Coronary artery (tissue), 2 donors: ENCODE measurements around the gene NHERF1.

Experiments
- DNase-seq: peaks from one replicate; pipeline ENCODE4 v3.0.0-alpha.2; 2017; ENCODE audit warnings: low spot score
- H3K27ac ChIP-seq, 2 donors: fragments of 200-600 bp; sonication (generic); one replicate each; pipeline ENCODE4 v1.5.1; 2016 to 2019
- H3K4me3 ChIP-seq: fragments of 200-600 bp; sonication (generic); 2 replicates; pipeline ENCODE4 v1.5.1; 2016; ENCODE audit warnings: mild to moderate bottlenecking, moderate library complexity
- CTCF ChIP-seq: fragments of 200-600 bp; sonication (generic); IDR thresholded peaks from one replicate; pipeline ENCODE4 v1.5.1; 2019; ENCODE audit warnings: antibody characterized with exemption

Gene NHERF1

DNA sequence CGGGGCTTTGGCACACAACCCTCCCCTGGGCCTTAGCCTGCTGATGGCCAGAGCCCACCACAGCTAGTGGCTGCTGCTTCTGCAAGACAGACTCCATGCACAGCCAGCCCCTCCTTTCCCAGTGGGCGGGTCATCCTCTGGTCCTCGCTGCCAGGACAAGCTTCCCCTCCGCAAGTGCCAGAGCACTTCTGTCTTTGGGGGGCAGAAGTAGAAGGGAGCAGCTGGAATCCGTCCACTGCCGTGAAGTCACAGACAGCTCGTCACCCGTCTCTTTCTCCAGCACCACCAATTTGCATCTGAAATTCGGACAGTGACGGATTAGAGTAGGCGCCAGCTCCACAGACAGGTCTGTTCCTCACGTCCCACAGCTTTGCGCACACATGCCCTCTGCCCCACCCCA, 59.0 kb downstream of the NHERF1 start:
- no peak for TF ChIP-seq CTCF
- no peak overlapping the region for H3K4me3 ChIP-seq
- H3K27ac ChIP-seq = no peak overlapping the region
- DNase-seq = no peak

DNA sequence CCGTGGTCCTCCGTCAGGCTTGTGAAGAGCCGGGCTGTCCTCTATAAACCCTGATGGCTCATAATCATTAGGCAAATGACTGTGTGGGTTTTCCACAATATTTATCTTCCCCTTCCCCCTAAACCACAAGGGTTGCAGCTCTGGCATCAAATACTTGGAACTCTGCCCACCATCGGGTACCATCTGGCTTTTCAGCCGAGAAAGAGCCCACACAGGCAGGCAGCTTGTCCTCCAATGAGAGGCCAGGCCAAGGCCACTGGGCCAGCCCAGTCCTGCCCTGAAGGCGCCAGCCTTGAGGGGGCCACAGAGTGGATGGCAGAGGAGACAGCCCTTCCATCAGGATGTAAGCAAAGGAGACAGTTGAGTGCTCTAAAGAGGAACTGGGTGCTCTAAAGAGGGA, 59.5 kb downstream of the NHERF1 start:
- H3K4me3 ChIP-seq = no peak overlapping the region
- no peak for TF ChIP-seq CTCF
- no peak overlapping the region for H3K27ac ChIP-seq
- no peak for DNase-seq

- TF ChIP-seq CTCF = no peak
- Histone ChIP-seq H3K4me3 (no peak overlapping the region), H3K27ac (no peak overlapping the region)
- no peak for DNase-seq
Observed at GRCh38 chr17:74808714-74809430, 60.4 kb downstream of the NHERF1 start.

DNA sequence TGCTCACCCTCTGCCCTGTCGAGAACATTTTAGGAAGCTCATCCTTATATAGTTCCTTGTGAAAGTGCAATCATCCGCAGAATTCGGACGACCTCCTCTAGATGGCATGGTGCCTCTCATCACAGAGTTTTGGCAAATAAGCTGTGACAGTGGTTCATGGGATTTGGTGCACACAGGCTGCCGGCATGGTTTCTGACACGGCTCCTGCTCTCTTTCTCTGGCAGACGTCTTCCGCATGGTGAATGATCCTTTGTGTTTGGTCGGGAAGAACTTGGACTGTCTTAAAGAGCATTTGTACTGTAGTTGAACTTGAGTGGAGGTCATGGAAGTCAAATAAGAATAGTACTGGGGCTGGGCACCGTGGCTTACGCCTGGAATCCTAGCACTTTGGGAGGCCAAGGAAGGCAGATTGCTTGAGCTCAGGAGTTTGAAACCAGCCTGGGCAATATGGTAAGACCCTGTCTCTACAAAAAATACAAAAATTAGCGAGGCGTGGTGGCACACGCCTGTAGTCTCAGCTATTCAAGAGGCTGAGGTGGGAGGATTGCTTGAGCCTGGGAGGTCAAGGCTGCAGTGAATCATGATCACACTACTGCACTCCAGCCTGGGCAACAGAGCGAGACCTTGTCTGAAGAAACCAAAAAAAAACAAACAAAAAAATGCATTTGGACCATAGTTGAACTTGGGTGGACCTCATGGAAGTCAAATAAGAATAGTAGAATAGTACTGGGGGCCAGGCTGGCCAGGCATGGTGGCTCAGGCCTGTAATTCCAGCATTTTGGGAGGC, 62.5 kb downstream of the NHERF1 start:
- H3K27ac ChIP-seq = no peak overlapping the region
- no peak for DNase-seq
- no peak for TF ChIP-seq CTCF
- no peak overlapping the region for H3K4me3 ChIP-seq

- DNase-seq = no peak
- H3K27ac ChIP-seq = peak overlapping the region in 1 of 2 donors; percentile 62
- peak overlapping the region; percentile 32 for H3K4me3 ChIP-seq
- TF ChIP-seq CTCF = no peak
Observed at GRCh38 chr17:74812109-74813009, 63.9 kb downstream of the NHERF1 start.

- no peak overlapping the region for H3K4me3 ChIP-seq
- TF ChIP-seq CTCF = no peak
- no peak overlapping the region for H3K27ac ChIP-seq
- DNase-seq = no peak
Observed at GRCh38 chr17:74814453-74814852, 66.0 kb downstream of the NHERF1 start.
